HG03378 (cell line): ENCODE measurements around the gene SGF29.
"Not testable (repeated sequence)": the region's sequence is repeated elsewhere in the genome, so short reads cannot be mapped to it uniquely, and the experiment has no call there.

Experiments used
- ATAC-seq: cut with Tn5 transposase; IDR thresholded peaks from one replicate; pipeline ENCODE4 v1.9.1; 2021; ENCODE audit warnings: mild to moderate bottlenecking, moderate library complexity; ENCODE audit not compliant: unreplicated experiment

The SGF29 gene

DNA sequence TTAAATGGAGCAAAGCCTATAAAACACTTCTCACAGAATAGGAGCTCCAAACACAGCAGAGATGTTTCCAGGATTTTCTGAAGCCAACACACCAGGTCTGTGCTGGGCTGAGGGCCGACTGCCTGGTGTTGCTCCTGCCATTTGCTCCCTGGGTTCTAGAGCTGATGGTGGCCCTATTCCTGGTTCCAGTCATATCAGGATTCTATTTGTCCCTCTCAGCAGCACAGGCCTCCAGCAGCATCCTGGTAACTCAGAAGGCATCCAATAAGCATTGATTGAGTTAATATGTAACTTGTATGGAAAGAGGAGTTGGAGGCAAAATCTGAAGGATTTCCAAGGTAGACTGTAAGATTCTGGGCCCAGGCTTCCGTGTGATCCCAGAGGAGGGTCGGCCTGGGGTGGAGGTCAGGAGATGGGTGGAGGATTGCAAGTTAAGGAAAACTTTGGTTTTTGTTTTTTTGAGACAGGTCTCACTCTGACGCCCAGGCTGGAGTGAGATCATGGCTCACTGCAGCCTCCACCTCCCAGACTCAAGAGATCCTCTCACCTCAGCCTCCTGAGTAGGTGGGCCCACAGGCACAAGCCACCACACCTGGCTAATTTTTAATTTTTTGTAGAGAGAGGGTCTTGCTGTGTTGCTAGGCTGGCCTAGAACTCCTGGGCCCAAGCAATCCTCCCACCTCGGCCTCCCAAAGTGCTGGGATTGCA is 20.6 kb upstream of the SGF29 start:
- ATAC-seq, result no peak

DNA sequence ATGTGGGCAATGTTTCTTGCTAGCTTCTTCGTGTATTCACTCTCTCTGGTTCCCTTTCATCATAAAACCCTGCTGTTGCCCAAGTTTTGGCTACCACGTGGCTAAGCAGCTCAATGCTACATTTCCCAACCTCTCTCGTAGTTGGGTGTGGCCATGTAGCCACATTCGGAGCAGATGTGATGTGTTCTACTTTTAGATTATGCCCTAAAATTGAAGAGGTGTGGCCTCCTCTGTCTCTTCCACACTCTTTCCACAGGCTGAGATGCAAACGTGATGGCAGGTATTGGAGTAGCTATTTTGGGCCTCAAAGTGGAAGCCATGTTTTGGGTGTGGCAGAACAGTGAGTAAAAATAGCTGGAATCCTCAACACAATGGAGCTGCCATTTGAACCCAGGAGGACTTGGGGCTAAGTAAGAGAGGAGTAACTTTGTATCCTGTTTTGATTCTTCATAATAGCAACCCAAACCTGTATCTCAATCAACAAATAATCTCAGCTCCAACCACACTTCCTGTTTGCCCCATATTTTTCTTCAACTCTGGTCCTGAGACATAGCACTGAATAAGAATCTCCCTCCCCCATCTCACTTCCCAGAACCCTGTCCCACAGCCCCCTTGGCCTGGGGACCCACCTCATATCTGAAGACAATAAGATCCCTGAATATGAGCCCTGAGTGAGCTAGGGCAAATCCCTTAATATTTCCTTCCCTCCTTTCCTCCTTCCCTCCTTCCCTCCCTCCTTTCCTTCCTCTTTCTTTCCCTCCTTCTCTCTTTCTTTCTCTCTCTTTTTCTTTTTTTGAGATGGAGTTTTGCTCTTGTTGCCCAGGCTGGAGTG is 19.0 kb upstream of the SGF29 start:
- no peak for ATAC-seq

GRCh38 chr16:28537076-28537475 is 16.6 kb upstream of the SGF29 start:
- ATAC-seq, result no peak

DNA sequence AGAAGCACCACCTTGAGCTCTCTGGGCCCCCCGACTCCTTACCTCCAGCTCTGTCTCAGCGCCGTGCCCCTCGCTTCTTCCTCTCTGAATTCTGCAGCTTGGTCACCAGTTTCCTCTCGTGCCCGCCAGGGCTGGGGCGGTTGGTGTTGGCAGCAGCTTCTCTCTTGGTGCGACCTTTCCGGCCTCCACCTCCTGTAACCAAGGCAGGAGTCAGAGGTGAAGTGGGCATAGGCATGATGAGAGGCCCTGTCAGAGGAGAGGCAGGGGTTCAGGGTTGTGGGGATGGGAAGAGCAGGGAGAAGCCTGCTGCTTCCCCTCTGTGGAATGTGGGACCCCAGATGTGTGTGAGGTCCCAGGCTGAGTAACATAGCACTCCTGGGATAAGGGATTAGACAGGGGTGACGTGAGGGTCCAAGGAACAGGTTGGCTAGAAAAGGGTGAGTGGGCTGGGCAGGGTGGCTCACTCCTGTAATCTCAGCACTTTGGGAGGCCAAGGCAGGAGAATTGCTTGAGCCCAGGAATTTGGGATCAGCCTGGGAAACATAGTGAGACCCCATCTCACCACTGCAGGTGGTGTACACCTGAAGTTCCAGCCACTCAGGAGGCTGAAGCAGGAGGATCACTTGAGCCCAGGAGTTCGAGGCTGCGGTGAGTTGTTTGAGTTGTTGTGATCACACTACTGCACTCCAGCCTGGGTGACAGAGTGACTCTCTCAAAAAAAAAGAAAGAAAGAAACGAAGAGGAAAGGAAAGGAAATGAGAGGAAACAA is 15.6 kb upstream of the SGF29 start:
- ATAC-seq, result no peak

- no peak for ATAC-seq
These were observed 14.8 kb upstream of the SGF29 start, which contains the start of gene NUPR1 for GRCh38 chr16:28538733-28539596. Gene NUPR1 (minus strand): TSS chr16:28538974. CDS start chr16:28538907, 67 bp downstream.

- ATAC-seq, result no peak
These were observed 13.4 kb upstream of the SGF29 start for GRCh38 chr16:28540346-28540745.

GRCh38 chr16:28542646-28543045 is 11.1 kb upstream of the SGF29 start:
- no peak for ATAC-seq

- no peak for ATAC-seq
These were observed 10.6 kb upstream of the SGF29 start for GRCh38 chr16:28543072-28543471.

DNA sequence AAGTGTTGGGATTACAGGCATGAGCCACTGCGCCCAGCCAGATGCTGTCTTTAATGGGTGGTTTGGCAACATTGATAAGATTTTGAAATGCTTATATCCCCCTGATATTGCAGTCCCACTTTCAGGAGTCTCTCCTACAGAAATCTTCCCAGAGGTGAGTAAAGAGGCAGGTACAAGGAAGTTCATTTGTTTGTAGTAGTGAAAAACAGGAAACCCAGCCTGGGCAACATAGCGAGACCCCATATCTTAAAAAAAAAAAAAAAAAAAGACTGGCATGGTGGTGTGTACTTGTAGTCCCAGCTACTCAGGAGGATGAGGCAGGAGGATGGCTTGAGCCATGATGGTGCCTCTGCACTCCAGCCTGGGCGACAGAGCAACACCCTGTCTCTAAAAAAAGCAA is 8.7 kb upstream of the SGF29 start:
- no peak for ATAC-seq

DNA sequence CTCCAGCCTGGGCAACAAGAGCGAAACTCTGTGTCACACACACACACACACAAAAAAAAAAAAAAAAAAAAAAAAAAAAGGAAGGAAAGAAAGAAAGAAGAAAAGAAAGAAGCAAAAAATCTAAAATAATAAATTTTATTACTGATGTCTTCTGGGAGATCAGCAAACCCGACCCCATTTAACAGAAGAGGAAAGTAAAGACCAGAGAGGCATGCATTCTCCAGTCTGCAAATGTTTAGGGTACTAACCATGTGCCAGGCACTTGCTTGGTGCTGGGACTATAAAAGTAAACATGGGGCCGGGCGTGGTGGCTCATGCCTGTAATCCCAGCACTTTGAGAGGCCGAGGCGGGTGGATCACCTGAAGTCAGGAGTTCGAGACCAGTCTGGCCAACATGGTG is 7.8 kb upstream of the SGF29 start:
- not testable (repeated sequence) for ATAC-seq

- no peak for ATAC-seq
These were observed 7.1 kb upstream of the SGF29 start for GRCh38 chr16:28546626-28547025.

DNA sequence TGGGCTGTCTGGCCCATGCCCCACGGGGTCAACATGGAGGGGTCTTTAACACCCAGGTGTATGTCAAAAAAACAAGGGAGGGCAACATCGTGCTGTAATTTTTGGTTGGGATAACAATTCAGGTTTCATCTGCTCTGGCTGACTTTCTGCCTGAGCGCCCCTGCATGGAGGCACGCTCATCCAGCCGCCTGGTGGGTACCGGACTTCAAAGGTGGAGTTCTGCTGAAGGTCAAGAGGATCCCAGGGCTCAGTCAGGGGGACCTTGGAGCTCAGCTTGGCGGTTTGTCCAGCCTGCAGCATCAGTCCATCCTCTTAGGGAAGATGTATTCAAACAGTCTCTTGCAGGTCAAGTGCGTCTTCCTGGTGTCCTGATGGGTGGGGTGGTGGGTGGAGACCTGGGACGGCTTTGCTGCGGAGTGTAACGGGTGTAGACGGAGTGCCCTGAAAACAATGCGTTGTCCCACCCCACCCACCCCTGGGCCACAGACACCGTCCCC is 5.4 kb upstream of the SGF29 start:
- ATAC-seq, result no peak

DNA sequence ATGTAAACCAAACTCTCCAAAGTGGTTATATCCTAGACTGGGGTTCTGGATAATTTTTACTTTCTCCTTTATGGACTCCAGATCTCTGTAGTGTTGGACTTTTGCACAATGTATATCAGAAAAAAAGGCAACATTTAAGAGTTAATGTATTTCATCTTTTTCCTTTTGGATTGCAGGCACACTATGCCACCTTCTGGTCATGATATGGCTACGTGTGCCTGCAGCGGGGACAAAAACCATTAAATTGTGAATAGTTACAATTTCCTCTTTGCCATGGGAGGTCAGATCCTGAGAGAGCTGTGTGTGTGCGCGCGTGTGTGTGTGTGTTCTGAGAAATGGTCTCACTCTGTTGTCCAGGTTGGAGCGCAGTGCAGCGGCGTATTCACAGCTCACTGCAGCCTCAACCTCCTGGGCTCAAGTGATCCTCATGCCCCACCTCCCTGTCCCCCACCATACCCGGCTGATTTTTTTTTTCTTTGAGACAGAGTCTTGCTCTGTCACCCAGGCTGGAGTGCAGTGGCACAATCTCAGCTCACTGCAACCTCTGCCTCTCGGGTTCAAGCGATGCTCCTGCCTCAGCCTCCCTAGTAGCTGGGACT is 4.3 kb upstream of the SGF29 start:
- no peak for ATAC-seq

DNA sequence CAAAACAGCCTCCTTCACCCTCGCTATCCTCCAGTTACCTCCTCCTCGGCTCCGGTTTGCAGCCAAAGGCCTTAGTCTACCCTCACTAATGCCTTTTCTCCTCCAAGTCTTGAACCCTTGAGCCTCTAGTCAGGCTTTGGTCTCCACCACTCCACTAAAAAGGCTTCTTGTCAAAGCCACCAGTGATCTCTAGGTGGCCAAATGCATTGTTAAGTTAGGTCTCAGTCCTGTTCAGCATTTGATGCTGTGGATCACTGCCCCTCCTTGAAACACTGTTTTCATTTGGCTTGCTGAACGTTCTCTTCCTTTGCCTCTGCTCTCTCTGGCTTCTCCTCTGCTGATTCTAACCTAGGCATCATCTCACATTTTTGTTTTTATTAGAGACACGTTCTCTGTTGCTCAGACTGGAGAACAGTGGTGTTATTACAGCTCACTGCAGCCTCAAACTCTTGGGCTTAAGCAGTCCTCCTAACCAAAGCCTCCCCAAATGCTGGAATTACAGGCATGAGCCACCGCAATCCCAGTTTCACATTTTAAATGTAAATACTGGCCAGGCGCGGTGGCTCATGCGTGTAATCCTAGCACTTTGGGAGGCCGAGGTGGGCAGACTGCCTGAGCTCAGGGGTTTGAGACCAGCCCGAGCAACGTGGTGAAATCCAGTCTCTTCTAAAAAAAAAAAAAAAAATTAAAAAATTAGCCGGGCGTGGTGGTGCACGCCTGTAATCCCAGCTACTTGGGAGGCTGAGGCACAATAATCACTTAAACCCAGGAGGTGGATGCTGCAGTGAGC is 1.1 kb downstream of the SGF29 start:
- no peak for ATAC-seq

DNA sequence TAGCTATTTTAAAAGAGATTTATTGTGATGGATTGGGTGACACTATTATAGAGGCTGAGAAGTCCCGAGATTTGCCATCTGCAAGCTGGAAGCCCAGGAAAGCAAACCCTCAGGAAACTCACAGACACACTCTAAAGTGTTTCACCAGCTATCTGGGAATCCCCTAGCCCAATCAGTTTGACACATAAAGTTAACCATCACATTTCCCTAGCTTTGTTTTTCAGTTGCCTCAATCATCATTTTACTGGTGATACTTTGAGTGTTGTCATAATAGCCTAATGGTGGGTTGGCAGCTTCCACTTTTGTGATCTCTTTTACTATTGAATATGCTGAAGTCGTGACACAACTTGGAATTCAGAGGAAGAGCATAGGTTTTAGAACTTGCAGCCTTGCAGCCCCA is 1.8 kb downstream of the SGF29 start:
- no peak for ATAC-seq

- no peak for ATAC-seq
These were observed 3.2 kb downstream of the SGF29 start for GRCh38 chr16:28556914-28557320.

DNA sequence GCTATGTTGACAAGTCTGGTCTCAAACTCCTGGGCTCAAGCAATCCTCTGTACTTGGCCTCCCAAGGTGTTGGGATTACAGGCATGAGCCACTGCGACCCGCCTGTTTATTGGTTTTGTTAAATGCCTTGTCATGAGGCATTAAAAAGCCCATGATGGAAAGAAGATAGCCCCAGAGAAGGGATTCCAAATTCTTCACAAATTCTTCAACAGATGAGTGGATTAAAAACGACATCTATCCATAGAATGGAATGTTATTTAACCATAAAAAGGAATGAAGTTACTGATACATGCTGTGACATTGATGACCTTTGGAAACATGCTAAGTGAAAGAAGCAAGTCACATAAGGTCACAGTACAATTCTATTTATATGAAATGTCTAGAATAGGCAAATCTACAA is 4.7 kb downstream of the SGF29 start:
- ATAC-seq, result no peak

DNA sequence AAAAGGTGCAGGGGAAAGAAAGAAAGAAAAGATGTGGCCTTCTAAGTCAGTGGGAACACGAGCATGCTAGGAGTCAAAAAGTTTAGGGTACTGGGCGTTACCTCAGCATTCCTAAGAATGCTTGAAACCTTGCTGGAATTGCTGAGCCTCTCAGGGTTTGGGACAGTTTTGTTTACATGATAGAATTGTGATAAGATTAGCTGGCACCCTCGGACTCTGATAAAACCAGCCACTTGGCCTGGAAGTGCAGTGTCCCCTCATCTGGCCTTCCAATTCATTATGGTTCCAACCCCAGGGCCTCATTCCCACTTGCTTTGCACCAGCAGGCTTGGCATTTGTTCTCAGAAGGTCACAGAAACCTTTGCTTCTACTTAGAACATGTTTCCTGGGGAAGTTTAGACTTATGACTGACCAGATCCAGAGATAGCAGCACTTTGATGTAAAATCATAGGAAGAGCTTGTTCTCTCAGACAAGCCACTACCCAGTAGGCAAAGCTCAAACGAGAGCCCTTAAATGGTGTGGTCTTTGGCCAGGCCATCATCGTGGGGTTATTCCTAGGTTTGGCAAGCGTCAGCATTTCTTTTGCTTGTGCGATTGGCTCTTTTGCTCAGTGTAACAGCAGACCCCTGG is 8.0 kb downstream of the SGF29 start:
- ATAC-seq, result no peak

DNA sequence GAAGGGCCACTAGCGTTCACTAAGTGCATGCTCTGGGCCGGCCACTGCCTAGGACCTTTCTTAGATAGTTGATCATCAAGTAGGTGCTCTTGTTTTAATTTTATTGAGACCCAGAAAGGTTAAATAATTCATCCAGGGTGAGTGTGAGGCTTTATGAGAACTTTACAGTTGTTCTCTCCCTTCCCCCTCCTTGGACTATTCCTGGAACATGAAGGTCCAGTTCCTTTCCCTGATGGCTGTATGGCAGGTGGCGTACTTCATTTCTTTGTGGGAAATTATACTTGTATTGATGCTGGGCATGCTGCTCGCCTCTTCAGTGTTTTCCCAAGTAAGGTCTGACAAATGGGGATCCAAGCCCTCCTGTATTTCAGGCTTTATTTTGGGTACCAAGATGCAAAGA is 8.5 kb downstream of the SGF29 start:
- ATAC-seq, result no peak
